ENCODE data around the gene SKP2. TPM values are rescaled to one million over a fixed set of nuclear protein-coding genes. Genes with fewer than 3 reads are reported as not detected.
"Not testable (repeated sequence)": the region's sequence is repeated elsewhere in the genome, so short reads cannot be mapped to it uniquely, and the experiment has no call there.

Gene SKP2
- total RNA-seq, 4 donors from 2014 or later: 2.8 to 6.7 (median 3.1) TPM

DNA sequence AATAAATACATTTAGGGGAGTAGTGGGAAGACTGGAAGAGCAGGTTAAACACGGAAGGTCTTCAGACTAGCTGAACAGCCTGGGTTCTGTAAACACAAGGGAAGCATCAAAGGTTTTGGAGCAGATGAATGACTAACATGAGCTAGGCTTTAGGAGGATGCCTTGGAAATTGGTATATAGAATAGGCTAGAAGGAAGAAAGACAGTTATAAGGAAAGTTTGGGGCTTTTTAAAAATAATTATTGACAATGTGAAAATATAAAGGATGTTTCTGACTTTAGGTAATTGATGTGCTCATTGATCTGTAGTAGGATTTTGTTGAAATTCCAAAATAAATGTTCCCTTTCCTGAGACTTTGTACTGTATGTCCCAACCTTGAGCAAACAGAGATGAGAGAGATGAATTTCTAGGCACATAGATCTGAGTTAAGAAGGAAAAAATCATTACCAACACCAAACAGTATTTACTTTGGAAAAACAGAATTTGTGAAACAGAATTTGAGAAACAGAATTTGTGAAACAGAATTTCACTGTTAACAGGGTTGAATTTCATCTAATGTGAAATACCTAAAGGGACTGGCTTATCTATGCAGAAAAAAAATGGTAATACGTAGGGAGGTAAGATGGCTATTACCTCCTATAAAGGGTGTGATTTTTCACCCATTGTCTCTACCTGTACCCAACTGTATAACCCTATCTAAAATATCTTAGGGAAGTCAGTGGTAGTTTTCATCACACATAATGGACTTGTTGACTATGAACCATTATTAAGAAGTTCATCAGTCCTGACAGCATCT is 28.8 kb downstream of the SKP2 start:
- no peak for TF ChIP-seq POLR2A (IDR thresholded peaks at IDR 0.05)
- TF ChIP-seq, protein P1, sequence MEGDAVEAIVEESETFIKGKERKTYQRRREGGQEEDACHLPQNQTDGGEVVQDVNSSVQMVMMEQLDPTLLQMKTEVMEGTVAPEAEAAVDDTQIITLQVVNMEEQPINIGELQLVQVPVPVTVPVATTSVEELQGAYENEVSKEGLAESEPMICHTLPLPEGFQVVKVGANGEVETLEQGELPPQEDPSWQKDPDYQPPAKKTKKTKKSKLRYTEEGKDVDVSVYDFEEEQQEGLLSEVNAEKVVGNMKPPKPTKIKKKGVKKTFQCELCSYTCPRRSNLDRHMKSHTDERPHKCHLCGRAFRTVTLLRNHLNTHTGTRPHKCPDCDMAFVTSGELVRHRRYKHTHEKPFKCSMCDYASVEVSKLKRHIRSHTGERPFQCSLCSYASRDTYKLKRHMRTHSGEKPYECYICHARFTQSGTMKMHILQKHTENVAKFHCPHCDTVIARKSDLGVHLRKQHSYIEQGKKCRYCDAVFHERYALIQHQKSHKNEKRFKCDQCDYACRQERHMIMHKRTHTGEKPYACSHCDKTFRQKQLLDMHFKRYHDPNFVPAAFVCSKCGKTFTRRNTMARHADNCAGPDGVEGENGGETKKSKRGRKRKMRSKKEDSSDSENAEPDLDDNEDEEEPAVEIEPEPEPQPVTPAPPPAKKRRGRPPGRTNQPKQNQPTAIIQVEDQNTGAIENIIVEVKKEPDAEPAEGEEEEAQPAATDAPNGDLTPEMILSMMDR (IDR thresholded peaks at IDR 0.05 in 4 of 5, conservative IDR thresholded peaks at IDR 0.05 in 1 of 5): no peak
- no peak overlapping the region for H3K4me3 ChIP-seq
- H3K27me3 ChIP-seq: no peaks in the 10 kb centered on the region
- intact Hi-C loops (cut with DNase I; ENCODE audit: low total_unique reads) (no loop called here), in situ Hi-C loops (cut with MboI; ENCODE audit: low sequenced_read_pairs in 4 of 4) (no loop called here)
- peaks cover 4 to 9% of the 10 kb centered on the region in 2 donors for H3K36me3 ChIP-seq
- ATAC-seq (no peak), DNase-seq (no peak)
- no peaks in the 10 kb centered on the region for H3K9me3 ChIP-seq
- no peak overlapping the region for H3K27ac ChIP-seq
- no peaks in the 10 kb centered on the region for H3K4me1 ChIP-seq

DNA sequence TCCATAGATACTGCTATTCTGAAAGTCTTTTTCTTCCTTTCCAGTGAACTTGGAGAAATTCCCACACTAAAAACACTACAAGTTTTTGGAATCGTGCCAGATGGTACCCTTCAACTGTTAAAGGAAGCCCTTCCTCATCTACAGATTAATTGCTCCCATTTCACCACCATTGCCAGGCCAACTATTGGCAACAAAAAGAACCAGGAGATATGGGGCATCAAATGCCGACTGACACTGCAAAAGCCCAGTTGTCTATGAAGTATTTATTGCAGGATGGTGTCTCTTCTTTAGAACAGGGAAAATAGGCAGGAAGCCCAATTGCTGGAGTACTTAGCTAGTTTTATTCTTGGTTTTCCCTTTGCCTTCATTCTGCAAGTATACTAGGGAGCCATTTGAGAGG is 29.9 kb downstream of the SKP2 start:
- H3K27me3 ChIP-seq: no peaks in the 10 kb centered on the region
- no peaks in the 10 kb centered on the region for H3K9me3 ChIP-seq
- TF ChIP-seq POLR2A (IDR thresholded peaks at IDR 0.05): no peak
- TF ChIP-seq, protein P1 (IDR thresholded peaks at IDR 0.05 in 4 of 5, conservative IDR thresholded peaks at IDR 0.05 in 1 of 5): no peak
- in situ Hi-C loops (cut with MboI; ENCODE audit: low sequenced_read_pairs in 4 of 4): no loop called here
- ATAC-seq (no peak), DNase-seq (no peak)
- no peaks in the 10 kb centered on the region for H3K4me1 ChIP-seq
- H3K36me3 ChIP-seq: peaks cover 4 to 9% of the 10 kb centered on the region in 2 donors
- no peak overlapping the region for H3K27ac ChIP-seq
- intact Hi-C loops (cut with DNase I; ENCODE audit: low total_unique reads): no loop called here
- H3K4me3 ChIP-seq: no peak overlapping the region

DNA sequence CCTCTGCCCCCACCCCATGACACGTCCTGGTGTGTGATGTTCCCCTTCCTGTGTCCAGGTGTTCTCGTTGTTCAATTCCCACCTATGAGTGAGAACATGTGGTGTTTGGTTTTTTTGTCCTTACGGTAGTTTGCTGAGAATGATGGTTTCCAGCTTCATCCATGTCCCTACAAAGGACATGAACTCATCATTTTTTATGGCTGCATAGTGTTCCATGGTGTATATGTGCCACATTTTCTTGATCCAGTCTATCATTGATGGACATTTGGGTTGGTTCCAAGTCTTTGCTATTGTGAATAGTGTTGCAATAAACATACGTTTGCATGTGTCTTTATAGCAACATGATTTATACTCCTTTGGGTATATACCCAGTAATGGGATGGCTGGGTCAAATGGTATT is 32.5 kb downstream of the SKP2 start:
- H3K9me3 ChIP-seq; H3K4me3 ChIP-seq; intact Hi-C loops (cut with DNase I; ENCODE audit: low total_unique reads); in situ Hi-C loops (cut with MboI; ENCODE audit: low sequenced_read_pairs in 4 of 4); H3K4me1 ChIP-seq; DNase-seq; H3K27ac ChIP-seq; H3K36me3 ChIP-seq; ATAC-seq; H3K27me3 ChIP-seq: not testable (repeated sequence)

DNA sequence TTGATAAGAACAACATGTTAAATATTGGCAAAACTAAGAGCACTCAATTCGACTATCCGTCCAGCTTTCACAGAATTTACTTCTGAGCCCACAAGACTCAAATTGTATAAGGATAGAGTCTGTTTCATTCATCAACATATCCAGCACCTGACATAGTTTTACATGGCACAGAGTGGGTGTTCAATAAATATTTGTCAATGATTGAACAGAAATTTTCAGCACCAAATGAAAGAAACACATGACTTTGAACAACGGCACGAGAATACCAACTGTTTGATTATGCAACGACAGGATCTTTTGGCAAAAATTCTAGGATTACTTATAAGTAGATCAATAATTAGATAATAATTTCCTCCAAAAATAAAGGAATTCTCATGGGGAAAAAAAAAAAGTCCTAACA is 41.8 kb downstream of the SKP2 start:
- Histone ChIP-seq H3K9me3 (no peaks in the 10 kb centered on the region), H3K4me1 (no peaks in the 10 kb centered on the region), H3K4me3 (no peak overlapping the region), H3K27me3 (no peaks in the 10 kb centered on the region), H3K36me3 (peaks cover 2 to 45% of the 10 kb centered on the region in 2 donors), H3K27ac (no peak overlapping the region)
- in situ Hi-C loops (cut with MboI; ENCODE audit: low sequenced_read_pairs in 4 of 4): no loop called here
- no peak for ATAC-seq
- TF ChIP-seq, protein P1 (IDR thresholded peaks at IDR 0.05 in 4 of 5, conservative IDR thresholded peaks at IDR 0.05 in 1 of 5): no peak
- no peak for TF ChIP-seq POLR2A (IDR thresholded peaks at IDR 0.05)
- intact Hi-C loops (cut with DNase I; ENCODE audit: low total_unique reads): no loop called here
- DNase-seq: no peak

DNA sequence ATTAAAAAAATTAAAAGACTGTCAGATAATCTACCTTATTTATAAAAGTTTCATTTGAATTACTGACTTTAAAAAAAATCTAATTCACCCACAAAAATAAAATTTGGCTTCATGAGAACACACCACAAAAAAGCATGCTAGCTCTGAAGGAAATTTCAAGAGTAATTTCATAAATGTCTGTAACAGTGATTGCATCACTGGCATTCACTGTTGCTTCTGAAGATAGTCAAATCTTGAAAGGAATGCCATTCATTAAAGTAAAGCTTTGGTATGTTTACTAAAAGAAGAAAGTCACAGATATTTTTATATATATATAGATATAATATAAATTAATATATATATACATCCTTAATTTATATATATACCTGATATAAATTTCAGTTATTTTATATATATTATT is 46.4 kb downstream of the SKP2 start:
- H3K9me3 ChIP-seq: no peaks in the 10 kb centered on the region
- no peak for DNase-seq
- H3K4me1 ChIP-seq: peaks cover 6 to 7% of the 10 kb centered on the region in 2 donors
- in situ Hi-C loops (cut with MboI; ENCODE audit: low sequenced_read_pairs in 4 of 4) (no loop called here), intact Hi-C loops (cut with DNase I; ENCODE audit: low total_unique reads) (no loop called here)
- no peak overlapping the region for H3K4me3 ChIP-seq
- TF ChIP-seq, protein P1 (IDR thresholded peaks at IDR 0.05 in 4 of 5, conservative IDR thresholded peaks at IDR 0.05 in 1 of 5): no peak
- TF ChIP-seq POLR2A (IDR thresholded peaks at IDR 0.05): no peak
- no peak overlapping the region for H3K27ac ChIP-seq
- H3K36me3 ChIP-seq: peaks cover 2 to 65% of the 10 kb centered on the region in 2 donors
- ATAC-seq: no peak
- no peaks in the 10 kb centered on the region for H3K27me3 ChIP-seq

DNA sequence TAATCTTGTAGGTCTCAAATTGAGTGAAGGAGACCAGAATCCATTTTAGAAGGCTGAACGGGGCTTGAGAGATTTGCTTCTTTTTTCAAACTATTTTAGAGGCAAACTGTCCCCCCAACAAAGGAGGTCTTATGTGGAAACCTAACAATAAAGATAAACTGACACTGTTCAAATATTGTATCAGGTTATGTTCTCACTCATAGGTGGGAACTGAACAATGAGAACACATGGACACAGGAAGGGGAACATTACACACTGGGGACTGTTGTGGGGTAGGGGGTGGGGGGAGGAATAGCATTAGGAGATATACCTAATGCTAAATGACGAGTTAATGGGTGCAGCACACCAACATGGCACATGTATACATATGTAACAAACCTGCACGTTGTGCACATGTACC is 46.9 kb downstream of the SKP2 start:
- H3K36me3 ChIP-seq: peaks cover 2 to 60% of the 10 kb centered on the region in 2 donors
- H3K9me3 ChIP-seq; ATAC-seq; in situ Hi-C loops (cut with MboI; ENCODE audit: low sequenced_read_pairs in 4 of 4); H3K27me3 ChIP-seq; H3K4me1 ChIP-seq; H3K4me3 ChIP-seq; DNase-seq; intact Hi-C loops (cut with DNase I; ENCODE audit: low total_unique reads); H3K27ac ChIP-seq: not testable (repeated sequence)

Measured in gastrocnemius medialis (tissue), 4 donors.